HEK293T (cell line): ENCODE results near the gene ISG20L2.

Experiments used
- PKNOX1 ChIP-seq: fragments of 450-650 bp; IDR thresholded peaks from 2 replicates; pipeline ENCODE4 v1.6.1; 2016
- SP1 ChIP-seq: fragments of 450-650 bp; IDR thresholded peaks from 2 replicates; pipeline ENCODE4 v1.6.1; 2017

- TF ChIP-seq SP1 (no peak), PKNOX1 (no peak)
Measured at GRCh38 chr1:156733989-156734584, 5.5 kb upstream of the ISG20L2 start.
